Measurements from ENCODE around the gene PTP4A1.

DNA sequence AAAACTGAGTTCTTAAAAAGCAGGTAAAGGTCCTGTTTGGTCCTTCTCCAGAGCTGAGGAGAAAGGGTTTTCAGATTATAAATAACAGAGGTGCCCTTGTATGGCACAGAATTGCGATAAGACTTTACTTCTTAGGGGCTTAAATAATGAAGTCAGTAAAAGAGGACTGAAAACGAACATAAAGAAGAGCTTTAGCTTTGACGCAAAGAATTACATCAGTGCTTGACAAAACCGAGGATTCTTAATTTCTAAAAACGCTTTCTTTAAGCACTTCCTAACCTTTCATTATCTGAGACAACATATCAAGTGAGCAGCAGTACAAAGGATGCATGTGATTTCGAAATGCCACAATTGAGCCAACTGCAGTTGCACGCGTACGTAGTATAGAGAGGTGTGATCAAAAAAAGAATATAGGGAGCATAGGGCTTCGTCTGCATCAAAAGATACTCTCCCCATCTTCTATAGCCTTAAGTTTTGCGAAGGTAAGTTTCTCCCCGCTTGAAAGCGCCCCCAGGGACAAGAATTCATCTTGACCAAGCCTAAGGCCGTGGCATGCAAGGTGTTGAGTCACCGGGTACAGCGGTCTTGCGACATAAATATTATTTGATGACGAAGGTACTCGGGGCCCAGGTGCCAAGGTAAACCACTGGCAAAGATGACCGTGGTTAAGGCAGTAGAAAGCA, 778 bp upstream of the PTP4A1 start:
- TF ChIP-seq, protein P1, sequence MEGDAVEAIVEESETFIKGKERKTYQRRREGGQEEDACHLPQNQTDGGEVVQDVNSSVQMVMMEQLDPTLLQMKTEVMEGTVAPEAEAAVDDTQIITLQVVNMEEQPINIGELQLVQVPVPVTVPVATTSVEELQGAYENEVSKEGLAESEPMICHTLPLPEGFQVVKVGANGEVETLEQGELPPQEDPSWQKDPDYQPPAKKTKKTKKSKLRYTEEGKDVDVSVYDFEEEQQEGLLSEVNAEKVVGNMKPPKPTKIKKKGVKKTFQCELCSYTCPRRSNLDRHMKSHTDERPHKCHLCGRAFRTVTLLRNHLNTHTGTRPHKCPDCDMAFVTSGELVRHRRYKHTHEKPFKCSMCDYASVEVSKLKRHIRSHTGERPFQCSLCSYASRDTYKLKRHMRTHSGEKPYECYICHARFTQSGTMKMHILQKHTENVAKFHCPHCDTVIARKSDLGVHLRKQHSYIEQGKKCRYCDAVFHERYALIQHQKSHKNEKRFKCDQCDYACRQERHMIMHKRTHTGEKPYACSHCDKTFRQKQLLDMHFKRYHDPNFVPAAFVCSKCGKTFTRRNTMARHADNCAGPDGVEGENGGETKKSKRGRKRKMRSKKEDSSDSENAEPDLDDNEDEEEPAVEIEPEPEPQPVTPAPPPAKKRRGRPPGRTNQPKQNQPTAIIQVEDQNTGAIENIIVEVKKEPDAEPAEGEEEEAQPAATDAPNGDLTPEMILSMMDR (IDR thresholded peaks at IDR 0.05), result no peak
- no peak for TF ChIP-seq POLR2A (IDR thresholded peaks at IDR 0.05)
